ENCODE results near the gene MS4A4A.

The MS4A4A gene

DNA sequence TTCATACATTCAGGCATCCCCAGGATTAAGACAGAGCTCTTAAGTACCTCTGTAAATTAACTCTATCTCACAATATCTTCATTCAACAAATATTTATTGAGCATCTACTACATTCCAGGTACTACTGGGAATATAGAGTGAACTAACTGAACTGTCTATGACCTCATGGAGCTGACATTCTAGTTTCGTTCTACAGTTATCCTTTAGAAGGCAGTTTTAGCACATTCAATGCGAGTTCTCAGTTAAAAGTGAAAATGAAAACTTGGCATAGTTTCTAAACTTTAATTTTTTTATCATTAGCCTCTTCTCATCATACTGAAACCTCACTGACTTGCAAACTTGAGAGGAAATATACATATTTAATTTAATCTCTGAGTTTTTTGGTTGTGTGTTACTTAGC, 35.9 kb downstream of the MS4A4A start:
- FAIRE-seq (no peak), DNase-seq (ENCODE audit: insufficient read length, low spot score) (no peak)
- no peak for TF ChIP-seq POLR2A (IDR thresholded peaks at IDR 0.05; ENCODE audit: low read depth, low read length)

DNA sequence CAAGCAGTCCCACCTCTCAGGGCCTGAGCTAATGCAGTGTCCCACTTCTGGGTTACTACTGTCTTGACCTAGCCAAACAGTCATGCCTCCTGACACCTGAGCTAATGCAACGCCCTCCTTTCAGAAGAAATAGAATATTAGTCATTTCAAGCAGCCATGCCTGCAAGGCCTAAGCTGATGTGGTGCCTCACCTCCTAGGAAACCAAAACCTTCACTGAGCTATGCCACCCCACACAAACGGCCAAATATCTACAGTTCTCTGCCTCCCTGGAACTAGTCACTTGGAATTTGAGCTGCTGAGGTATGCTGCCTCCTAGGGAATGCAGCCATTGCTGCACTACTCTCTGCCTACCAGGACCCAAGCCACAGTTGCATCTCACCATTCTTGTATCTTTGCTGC, 38.3 kb downstream of the MS4A4A start:
- FAIRE-seq (no peak), DNase-seq (ENCODE audit: insufficient read length, low spot score) (no peak)
- no peak for TF ChIP-seq POLR2A (IDR thresholded peaks at IDR 0.05; ENCODE audit: low read depth, low read length)

DNA sequence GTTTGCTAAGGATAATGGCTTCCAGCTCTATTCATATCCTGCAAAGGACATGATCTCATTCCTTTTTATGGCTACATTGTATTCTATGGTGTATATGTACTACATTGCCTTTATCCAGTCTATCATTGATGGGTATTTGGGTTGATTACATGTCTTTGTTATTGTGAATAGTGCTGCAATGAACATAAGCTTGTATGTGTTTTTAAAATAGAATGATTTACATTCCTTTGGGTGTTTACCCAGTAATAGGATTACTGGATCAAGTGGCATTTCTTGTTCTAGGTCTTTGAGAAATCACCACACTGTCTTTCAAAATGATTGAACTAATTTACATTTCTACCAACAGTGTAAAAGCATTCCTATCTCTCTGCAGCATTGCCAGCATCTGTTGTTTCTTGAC, 40.6 kb downstream of the MS4A4A start:
- no peak for DNase-seq (ENCODE audit: insufficient read length, low spot score)
- TF ChIP-seq POLR2A (IDR thresholded peaks at IDR 0.05; ENCODE audit: low read depth, low read length), result no peak
- no peak for FAIRE-seq

DNA sequence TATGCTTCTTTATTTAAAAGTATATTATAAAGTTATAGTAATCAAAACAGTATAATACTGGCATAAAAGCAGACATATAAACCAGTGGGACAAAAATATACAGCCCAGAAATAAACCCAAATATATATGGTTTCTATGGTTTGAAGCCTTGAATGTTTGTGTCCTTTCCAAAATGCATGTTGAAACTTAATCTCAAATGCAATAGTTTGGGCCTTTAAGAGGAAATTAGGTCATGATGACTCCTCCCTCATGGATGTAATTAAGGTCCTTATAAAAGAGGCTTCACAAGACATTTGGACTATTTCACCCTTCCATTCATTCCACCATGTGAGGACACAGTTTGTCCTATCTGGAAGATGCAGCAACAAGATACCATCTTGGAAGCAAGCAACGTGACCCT, 46.5 kb downstream of the MS4A4A start, which contains the start of gene MS4A6E:
Gene MS4A6E, plus strand, starts transcription at position 301 of the 400 bp plus-strand sequence. CDS start 7,641 bp downstream, outside the sequence.
- TF ChIP-seq POLR2A (IDR thresholded peaks at IDR 0.05; ENCODE audit: low read depth, low read length), result no peak
- FAIRE-seq (no peak), DNase-seq (ENCODE audit: insufficient read length, low spot score) (no peak)

DNA sequence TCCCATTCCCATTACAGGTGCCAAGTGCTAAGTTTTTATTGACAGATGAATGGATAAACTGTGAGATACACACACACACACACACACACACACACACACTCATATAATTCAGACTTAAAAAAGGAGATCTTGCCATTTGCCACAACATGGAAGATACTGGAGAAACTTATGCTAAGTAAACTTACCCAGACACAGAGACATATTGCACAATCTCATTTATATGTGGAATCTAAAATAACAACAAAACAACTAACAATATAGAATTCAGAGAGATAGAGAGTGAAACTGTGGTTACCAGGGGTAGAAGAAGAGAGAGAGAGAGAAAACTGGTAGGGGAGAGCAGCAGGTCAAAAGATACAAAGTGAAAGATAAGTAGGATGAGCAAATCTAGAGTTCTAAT, 48.0 kb downstream of the MS4A4A start:
- DNase-seq (ENCODE audit: insufficient read length, low spot score), result no peak
- no peak for TF ChIP-seq POLR2A (IDR thresholded peaks at IDR 0.05; ENCODE audit: low read depth, low read length)
- FAIRE-seq, result no peak

DNA sequence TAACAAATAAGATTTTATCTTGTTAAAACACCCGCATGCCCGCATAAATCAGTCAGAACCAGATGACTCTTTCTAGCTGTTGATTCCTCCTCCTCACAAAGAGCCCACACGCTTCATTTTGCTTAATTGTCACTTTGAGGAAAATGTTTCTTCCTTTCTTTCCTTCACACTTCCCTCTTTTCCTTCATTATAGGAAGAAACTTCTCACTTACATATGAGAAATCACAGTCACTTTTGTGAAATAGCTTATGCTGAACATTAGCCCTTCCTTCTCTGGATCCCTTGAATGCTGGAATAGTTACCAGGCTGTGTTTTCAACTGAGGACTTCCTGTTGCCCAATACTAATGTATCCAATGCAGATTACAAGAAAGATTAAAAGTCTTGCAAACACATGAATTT, 52.4 kb downstream of the MS4A4A start:
- FAIRE-seq (no peak), DNase-seq (ENCODE audit: insufficient read length, low spot score) (no peak)
- no peak for TF ChIP-seq POLR2A (IDR thresholded peaks at IDR 0.05; ENCODE audit: low read depth, low read length)

DNA sequence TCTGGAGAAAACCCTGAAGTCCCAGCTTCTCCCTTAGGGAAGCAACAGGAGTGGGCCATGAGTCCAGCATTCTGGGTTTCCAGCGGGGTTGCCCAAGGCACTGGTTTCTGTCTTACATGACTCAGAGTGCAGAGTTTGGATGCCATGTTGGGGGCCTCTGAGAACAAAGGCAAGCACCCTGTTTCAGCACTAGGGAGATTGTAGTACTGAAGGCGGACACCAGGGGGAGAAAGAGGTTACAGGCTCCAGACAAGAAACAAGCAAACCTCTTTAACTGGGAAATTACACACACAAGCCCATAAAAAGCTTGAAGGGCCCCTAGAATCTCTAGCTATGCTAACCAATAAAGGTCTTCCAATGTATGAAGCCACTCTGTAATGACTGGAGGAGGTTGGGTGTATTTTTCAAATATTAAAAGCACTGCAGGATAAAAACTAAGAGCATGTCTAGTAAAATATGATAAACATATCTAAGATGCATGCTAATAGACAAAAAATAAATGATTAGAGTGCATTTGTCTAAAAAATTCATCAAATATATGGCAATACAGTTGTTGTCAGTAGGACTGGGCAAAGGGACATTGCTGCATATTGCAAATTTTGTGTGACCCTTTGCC, 53.6 kb downstream of the MS4A4A start:
- TF ChIP-seq POLR2A (IDR thresholded peaks at IDR 0.05; ENCODE audit: low read depth, low read length), result no peak
- DNase-seq (ENCODE audit: insufficient read length, low spot score) (peak; percentile 19), FAIRE-seq (no peak)

DNA sequence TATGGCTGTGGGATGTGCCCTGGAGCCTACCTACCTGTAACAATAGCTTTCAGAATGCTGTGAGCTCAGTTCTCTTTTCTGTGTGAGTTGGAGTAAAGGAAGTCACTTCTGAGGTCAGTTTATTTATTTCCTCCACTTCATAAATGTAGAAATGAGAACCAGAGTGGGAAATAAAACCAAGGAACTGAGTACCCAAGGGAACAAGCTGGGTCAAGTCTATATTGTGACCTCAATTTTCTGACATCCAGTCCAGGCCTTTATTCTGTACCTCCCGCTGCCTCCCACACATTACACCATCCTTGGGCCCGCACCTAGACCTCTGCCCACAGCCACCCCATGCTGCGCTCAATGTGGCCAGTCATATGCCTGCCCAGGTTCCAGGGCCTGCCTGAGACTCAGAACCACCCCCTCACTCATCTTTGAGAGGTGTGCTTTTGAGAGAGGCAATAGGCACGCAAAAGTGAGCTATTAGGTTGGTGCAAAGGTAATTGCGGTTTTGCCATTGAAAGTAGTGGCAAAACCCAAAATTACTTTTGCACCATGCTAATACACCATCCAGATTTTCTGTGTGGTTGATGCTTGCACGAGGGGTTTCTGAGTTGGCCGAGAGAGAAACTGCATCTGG, 56.4 kb downstream of the MS4A4A start:
- FAIRE-seq, result no peak
- DNase-seq (ENCODE audit: insufficient read length, low spot score), result no peak
- no peak for TF ChIP-seq POLR2A (IDR thresholded peaks at IDR 0.05; ENCODE audit: low read depth, low read length)

DNA sequence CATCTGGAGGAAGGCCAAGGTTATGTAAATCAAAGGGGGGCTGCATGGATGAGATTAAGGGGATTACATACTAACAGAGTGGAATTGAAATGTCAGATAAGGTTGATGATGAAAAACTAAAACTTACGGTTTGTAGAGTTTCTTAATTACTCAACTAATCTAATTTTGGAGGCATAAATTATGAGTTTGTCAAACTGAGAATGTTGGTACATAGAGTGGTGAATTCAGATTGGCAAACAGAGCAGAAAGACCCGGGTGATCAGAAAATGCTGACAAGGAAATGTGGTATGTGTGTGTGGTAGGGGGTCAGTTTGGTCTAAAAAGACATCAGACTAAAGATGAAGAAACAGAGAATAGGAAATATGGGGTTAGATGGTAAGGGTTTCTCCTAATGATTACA, 57.6 kb downstream of the MS4A4A start:
- TF ChIP-seq POLR2A (IDR thresholded peaks at IDR 0.05; ENCODE audit: low read depth, low read length), result no peak
- no peak for FAIRE-seq
- DNase-seq (ENCODE audit: insufficient read length, low spot score), result no peak

DNA sequence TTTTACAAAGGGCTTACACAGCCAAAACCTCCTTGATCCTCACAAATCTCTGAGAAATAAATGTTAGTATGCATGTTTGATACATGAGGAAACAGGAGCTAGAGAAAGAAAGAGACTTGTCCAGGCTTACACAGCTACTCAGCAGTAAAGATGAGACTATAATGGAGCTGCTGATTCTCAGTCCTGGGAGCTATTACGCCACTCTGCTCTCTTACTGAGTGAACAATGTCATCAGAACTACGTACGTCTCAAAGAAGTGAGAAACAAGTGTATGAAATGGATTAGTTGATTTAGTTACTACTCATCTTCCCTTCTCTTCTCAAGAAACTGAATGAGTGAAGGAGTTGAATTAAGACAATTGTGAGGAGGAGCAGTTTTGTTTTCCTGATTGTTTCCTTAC, 58.9 kb downstream of the MS4A4A start:
- no peak for TF ChIP-seq POLR2A (IDR thresholded peaks at IDR 0.05; ENCODE audit: low read depth, low read length)
- no peak for FAIRE-seq
- DNase-seq (ENCODE audit: insufficient read length, low spot score), result no peak

DNA sequence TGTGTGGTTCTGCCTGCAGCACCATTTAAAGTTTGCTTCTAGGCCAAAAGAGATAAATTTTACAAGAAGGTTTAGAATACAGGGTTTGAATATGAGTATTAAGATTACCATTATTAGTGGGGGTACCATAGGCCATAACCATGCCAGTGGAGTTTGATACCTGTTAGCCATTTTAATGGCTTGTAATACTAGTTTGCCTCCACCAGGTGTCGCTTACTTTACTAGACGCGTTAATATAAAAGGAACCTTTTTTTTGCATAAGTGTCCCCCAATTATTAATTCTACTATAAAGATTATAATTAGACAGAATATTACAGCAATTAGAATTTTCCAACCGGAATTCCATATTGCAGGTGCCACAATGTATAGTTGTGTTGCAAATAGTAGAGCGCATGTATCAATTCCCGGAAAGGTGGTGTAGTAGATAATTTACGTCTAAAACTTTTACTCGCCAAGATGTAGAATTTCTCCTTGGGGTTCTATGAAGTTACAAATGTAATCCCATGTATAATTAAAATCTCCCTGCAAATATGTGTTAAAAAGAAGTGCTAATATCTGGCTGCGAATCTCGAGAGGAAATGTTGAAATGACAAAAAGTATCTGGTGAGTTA, 62.7 kb downstream of the MS4A4A start:
- no peak for TF ChIP-seq POLR2A (IDR thresholded peaks at IDR 0.05; ENCODE audit: low read depth, low read length)
- no peak for FAIRE-seq

DNA sequence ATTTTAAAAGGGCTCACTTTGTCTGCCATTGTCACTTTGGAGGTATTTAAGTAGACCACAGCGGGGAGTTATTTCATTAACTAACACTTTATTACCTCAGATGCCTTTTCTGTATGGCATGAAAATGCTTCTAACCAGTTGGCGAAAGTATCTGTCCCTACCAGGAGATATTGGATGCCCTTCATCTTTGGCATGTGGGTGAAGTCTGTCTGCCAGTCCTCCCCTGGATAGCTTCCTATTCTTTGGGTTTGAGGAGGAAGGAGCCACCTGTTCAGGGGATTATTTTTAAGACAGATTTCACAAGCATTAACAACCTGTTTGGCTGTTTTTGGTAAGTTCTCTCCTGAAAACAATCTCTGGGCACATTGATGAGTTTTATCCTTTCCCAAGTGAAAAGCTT, 63.7 kb downstream of the MS4A4A start:
- FAIRE-seq, result no peak

More for the DNA sequence above, 62.7 kb downstream of the MS4A4A start:
- no peak for DNase-seq (ENCODE audit: insufficient read length, low spot score)

DNA sequence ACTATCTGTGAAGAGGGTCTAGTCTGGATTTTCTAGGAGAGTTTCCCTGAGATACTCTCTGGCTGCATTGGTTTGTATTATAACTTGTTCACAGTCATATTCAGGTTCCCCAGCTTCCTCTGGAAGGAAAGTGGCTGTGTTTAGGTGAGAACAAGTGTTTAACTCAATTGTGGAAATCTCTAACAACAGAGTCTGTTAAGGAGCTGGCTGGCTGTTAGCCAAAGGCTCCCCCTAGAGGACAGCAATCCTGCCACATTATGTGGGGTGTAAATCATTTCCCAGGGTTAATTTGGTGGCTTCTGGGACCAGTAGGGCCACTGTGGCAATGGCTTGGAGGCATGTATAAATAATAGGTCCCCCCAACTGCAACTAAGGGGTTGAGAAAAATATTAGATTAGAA, 65.0 kb downstream of the MS4A4A start:
- TF ChIP-seq POLR2A (IDR thresholded peaks at IDR 0.05; ENCODE audit: low read depth, low read length), result no peak
- FAIRE-seq, result no peak
- DNase-seq (ENCODE audit: insufficient read length, low spot score), result no peak

More for the DNA sequence above, 63.7 kb downstream of the MS4A4A start:
- TF ChIP-seq POLR2A (IDR thresholded peaks at IDR 0.05; ENCODE audit: low read depth, low read length), result no peak
- no peak for DNase-seq (ENCODE audit: insufficient read length, low spot score)

DNA sequence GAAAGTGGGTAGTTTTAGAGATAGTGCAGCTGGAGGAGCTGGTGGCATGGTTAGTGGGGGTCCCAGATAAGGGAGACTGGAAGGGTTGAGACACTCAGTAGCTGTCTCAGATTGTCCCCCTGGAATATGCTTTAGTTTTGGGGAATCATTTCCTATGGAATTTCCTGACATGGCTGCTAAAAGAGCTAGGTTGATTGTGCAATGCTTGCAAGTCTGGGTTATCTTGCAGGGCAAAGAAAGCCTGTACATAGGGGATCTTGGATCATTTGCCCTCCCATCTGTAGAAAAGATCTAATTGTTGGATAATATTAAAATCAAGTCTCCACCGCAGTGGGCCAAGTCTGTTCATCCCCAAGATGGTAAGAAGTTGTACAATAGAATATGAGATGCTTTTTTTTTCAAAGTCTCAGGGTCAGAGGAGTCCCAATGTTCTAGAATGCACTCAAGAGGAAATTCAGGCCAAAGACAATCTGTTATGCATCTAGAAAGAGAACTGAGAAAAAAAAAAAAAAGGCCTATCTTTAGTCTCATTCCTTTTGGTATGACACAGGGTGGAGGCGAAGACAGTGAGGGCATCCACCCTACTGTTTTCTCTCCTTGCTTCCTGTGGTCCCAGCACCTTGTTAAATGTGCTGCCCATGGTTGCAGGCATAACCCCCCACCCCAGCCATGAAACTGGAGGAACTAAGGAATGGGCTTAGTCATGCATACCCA, 66.8 kb downstream of the MS4A4A start:
- DNase-seq (ENCODE audit: insufficient read length, low spot score) (no peak), FAIRE-seq (no peak)
- TF ChIP-seq POLR2A (IDR thresholded peaks at IDR 0.05; ENCODE audit: low read depth, low read length), result no peak
